ENCODE results near the gene CTDP1.

- TF ChIP-seq CTCF (optimal IDR thresholded peaks at IDR 0.05 in 1 of 3, IDR thresholded peaks at IDR 0.05 in 1 of 3, conservative IDR thresholded peaks at IDR 0.05 in 1 of 3; ENCODE audit: extremely low read depth in 1 of 3, insufficient read depth in 2 of 3, low read length in 3 of 3) (no peak), EZH2 (IDR thresholded peaks at IDR 0.05; ENCODE audit: low read length) (no peak)
Measured at GRCh38 chr18:79760881-79761280, 81.3 kb downstream of the CTDP1 start.

All from keratinocyte (primary cell).